SK-N-SH treated with all-trans-retinoic acid at 6 μM for 48 hours (cell line): ENCODE data around the gene MRPL42.

Experiments
- ATAC-seq: fragments of 200-7000 bp; cut with Tn5 transposase; 3 replicates; pipeline ENCODE4 v1.9.1; 2020; ENCODE audit warnings: mild to moderate bottlenecking, moderate library complexity
- ARNTL ChIP-seq: fragments of 450-650 bp; formaldehyde crosslinking; IDR thresholded peaks from 2 replicates; pipeline ENCODE4 v1.5.0; 2020; ENCODE audit warnings: low read depth, mild to moderate bottlenecking, moderate library complexity, borderline replicate concordance
- BACH2 ChIP-seq: fragments of 250-450 bp; sonication (Bioruptor Pico); IDR thresholded peaks from 2 replicates; pipeline ENCODE4 v1.9.0; 2021; ENCODE audit warnings: mild to moderate bottlenecking, borderline replicate concordance
- ESRRG ChIP-seq: fragments of 250-450 bp; sonication (Bioruptor Pico); IDR thresholded peaks from 2 replicates; pipeline ENCODE4 v1.6.1; 2021; ENCODE audit warnings: mild to moderate bottlenecking
- GLIS3 ChIP-seq: fragments of 250-450 bp; sonication (Bioruptor Pico); IDR thresholded peaks from 2 replicates; pipeline ENCODE4 v1.5.0; 2020; ENCODE audit warnings: mild to moderate bottlenecking, moderate library complexity
- ISL1 ChIP-seq: fragments of 250-450 bp; sonication (Bioruptor Pico); IDR thresholded peaks from 2 replicates; pipeline ENCODE4 v2.1.2; 2022; ENCODE audit warnings: mild to moderate bottlenecking, moderate library complexity
- PPARA ChIP-seq: fragments of 250-450 bp; sonication (Bioruptor Pico); IDR thresholded peaks from 2 replicates; pipeline ENCODE4 v1.5.0; 2020; ENCODE audit warnings: mild to moderate bottlenecking, borderline replicate concordance
- RARB ChIP-seq: fragments of 250-450 bp; sonication (Bioruptor Pico); IDR thresholded peaks from 2 replicates; pipeline ENCODE4 v1.8.0; 2021; ENCODE audit warnings: mild to moderate bottlenecking, moderate library complexity
- SNAI2 ChIP-seq: fragments of 250-450 bp; sonication (Bioruptor Pico); IDR thresholded peaks from 2 replicates; pipeline ENCODE4 v1.5.0; 2020; ENCODE audit warnings: mild to moderate bottlenecking, moderate library complexity
- TCF4 ChIP-seq: fragments of 250-450 bp; sonication (Bioruptor Pico); IDR thresholded peaks from 2 replicates; pipeline ENCODE4 v1.8.0; 2021; ENCODE audit warnings: mild to moderate bottlenecking, moderate library complexity, borderline replicate concordance
- TOX ChIP-seq: fragments of 250-450 bp; sonication (Bioruptor Pico); IDR thresholded peaks from 2 replicates; pipeline ENCODE4 v1.8.0; 2021; ENCODE audit warnings: mild to moderate bottlenecking, moderate library complexity, borderline replicate concordance
- ZC3H10 ChIP-seq: fragments of 250-450 bp; sonication (Bioruptor Pico); IDR thresholded peaks from 2 replicates; pipeline ENCODE4 v1.5.1; 2021; ENCODE audit warnings: mild to moderate bottlenecking, moderate library complexity
- ZFP3 ChIP-seq: fragments of 250-450 bp; sonication (Bioruptor Pico); IDR thresholded peaks from 2 replicates; pipeline ENCODE4 v1.5.0; 2020; ENCODE audit warnings: mild to moderate bottlenecking, moderate library complexity
- ZNF565 ChIP-seq: fragments of 450-650 bp; formaldehyde crosslinking; conservative IDR thresholded peaks from 2 replicates; pipeline ENCODE4 v1.5.0; 2020; ENCODE audit warnings: low read depth, mild to moderate bottlenecking, moderate library complexity
- ZNF70 ChIP-seq: fragments of 450-650 bp; formaldehyde crosslinking; IDR thresholded peaks from 2 replicates; pipeline ENCODE4 v1.5.0; 2020; ENCODE audit warnings: mild to moderate bottlenecking, moderate library complexity
- ZNF8 ChIP-seq: fragments of 450-650 bp; formaldehyde crosslinking; IDR thresholded peaks from 2 replicates; pipeline ENCODE4 v1.5.0; 2020; ENCODE audit warnings: mild to moderate bottlenecking, moderate library complexity
- TF ChIP-seq, protein P1 (sequence below): fragments of 250-450 bp; sonication (Bioruptor Pico); IDR thresholded peaks from 2 replicates; pipeline ENCODE4 v1.5.0; 2020; ENCODE audit warnings: mild to moderate bottlenecking, moderate library complexity
- TF ChIP-seq, protein P2 (sequence below): fragments of 250-450 bp; sonication (Bioruptor Pico); IDR thresholded peaks from 2 replicates; pipeline ENCODE4 v1.5.1; 2021; ENCODE audit warnings: mild to moderate bottlenecking, moderate library complexity
- TF ChIP-seq, protein P3 (sequence below): fragments of 250-450 bp; sonication (Bioruptor Pico); IDR thresholded peaks from 2 replicates; pipeline ENCODE4 v1.5.1; 2020; ENCODE audit warnings: low read depth, mild to moderate bottlenecking, moderate library complexity

Gene MRPL42

DNA sequence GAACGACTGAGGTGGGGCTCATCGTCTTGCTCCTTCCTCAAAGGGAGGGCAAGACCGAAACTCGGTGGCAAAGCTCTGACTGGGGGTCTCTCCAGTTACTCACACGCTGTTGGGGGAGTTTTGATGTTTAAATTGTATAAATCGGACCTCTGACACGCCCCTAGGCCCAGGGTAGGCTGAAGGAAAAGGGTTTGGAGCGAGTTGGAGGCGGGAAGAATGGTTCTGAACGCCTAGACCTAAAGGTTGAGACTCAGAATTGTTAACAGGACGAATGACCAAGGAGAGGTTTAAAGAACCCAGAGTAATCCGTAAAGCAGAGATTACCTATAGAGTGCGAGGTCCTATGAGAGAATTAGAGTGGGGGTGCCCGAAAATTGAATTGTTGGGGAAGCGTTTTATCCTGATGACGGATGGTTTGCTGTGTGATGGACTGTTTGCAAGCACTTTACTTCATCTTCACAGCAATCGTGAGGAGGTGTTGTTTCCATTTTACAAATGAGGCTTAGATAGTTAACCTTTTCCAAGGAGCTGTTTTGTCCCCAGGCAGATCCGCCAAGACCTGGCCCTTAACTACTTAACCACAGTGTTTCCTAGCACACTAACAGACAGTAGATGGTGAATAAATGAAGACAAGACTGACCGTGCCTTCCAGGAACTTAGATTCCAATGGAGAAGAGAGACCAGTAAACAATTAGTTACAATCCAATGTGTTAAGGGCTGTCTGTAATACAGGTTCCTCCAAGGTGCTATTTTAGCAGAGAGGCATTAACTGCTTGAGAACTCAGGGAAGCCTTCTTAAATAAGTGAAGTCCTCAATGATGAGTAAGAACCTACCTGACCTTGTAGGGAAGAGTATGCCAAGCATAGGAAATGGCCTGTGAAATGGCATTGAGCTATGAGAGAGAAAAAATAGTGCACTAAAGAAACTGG is 24.6 kb upstream of the MRPL42 start:
- no peak for TF ChIP-seq ZNF8 (CRISPR knock-in tag)
- TF ChIP-seq ARNTL, result no peak
- peak; percentile 34 for ATAC-seq

DNA sequence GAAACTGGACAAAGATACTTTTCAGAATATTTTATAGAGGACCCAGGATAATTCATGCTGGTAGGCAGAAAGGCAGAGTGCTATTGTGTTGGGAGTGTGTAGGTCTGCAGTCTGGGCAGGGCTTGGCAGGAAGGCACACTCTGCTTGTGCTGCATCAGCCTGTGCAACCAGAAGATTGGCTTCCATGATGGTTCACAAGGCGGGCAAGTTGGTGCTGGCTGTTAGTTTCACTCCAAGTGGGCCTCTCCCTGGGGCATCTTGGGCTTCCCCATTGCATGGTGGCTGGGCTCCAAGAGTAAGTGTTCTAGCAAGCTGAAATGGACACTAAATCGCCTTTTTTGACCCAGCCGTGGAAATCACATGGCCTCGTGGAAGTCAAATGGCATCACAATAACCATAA is 23.7 kb upstream of the MRPL42 start:
- no peak for ATAC-seq
- TF ChIP-seq, protein P1, sequence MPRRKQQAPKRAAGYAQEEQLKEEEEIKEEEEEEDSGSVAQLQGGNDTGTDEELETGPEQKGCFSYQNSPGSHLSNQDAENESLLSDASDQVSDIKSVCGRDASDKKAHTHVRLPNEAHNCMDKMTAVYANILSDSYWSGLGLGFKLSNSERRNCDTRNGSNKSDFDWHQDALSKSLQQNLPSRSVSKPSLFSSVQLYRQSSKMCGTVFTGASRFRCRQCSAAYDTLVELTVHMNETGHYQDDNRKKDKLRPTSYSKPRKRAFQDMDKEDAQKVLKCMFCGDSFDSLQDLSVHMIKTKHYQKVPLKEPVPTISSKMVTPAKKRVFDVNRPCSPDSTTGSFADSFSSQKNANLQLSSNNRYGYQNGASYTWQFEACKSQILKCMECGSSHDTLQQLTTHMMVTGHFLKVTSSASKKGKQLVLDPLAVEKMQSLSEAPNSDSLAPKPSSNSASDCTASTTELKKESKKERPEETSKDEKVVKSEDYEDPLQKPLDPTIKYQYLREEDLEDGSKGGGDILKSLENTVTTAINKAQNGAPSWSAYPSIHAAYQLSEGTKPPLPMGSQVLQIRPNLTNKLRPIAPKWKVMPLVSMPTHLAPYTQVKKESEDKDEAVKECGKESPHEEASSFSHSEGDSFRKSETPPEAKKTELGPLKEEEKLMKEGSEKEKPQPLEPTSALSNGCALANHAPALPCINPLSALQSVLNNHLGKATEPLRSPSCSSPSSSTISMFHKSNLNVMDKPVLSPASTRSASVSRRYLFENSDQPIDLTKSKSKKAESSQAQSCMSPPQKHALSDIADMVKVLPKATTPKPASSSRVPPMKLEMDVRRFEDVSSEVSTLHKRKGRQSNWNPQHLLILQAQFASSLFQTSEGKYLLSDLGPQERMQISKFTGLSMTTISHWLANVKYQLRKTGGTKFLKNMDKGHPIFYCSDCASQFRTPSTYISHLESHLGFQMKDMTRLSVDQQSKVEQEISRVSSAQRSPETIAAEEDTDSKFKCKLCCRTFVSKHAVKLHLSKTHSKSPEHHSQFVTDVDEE, result no peak
- no peak for TF ChIP-seq ZNF565

DNA sequence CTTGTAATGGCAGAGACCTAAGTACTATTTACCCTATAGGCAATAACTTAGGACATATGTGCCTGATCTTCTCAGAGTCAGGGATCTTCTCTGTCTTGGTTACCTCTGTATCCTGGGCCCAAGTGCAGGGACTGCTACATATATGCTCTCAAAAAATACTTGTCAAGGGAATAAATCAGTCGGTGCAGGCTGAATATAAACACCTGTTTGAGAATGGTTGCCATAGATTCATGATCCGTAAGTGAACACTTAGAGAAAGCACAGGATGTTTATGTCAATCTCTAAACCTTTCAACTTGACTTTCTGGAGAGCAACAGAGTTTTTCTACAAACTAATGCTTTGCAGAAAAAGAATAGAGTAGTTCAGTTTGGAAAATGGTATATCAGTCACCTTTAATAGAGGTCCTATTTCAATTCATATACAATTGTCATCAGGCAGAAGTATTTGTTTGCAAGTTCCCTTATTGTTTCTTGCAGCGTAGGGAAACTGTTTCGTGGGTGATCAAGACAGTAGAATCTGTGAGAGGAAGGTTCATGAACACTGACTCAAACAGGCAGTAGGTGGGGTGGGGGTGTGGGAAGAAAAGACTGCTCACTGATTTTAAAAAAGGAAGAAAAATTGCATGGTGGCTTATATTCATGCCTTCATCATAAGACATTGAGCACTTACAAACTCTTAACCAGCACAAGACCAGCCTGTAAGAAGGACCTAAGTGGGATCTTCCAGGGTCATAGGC is 19.6 kb upstream of the MRPL42 start:
- TF ChIP-seq SNAI2 (no peak), ZNF565 (no peak), PPARA (CRISPR knock-in tag) (no peak), ISL1 (CRISPR knock-in tag) (no peak), BACH2 (CRISPR knock-in tag) (no peak), ZC3H10 (CRISPR knock-in tag) (no peak), ESRRG (no peak), ZFP3 (CRISPR knock-in tag) (no peak), TCF4 (no peak), RARB (CRISPR knock-in tag) (no peak), ZNF8 (CRISPR knock-in tag) (no peak), GLIS3 (CRISPR knock-in tag) (no peak), TOX (CRISPR knock-in tag) (no peak), ZNF70 (CRISPR knock-in tag) (no peak)
- TF ChIP-seq, protein P1, result no peak
- TF ChIP-seq, protein P2, sequence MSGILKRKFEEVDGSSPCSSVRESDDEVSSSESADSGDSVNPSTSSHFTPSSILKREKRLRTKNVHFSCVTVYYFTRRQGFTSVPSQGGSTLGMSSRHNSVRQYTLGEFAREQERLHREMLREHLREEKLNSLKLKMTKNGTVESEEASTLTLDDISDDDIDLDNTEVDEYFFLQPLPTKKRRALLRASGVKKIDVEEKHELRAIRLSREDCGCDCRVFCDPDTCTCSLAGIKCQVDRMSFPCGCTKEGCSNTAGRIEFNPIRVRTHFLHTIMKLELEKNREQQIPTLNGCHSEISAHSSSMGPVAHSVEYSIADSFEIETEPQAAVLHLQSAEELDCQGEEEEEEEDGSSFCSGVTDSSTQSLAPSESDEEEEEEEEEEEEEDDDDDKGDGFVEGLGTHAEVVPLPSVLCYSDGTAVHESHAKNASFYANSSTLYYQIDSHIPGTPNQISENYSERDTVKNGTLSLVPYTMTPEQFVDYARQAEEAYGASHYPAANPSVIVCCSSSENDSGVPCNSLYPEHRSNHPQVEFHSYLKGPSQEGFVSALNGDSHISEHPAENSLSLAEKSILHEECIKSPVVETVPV (CRISPR knock-in tag), result no peak
- TF ChIP-seq, protein P3, sequence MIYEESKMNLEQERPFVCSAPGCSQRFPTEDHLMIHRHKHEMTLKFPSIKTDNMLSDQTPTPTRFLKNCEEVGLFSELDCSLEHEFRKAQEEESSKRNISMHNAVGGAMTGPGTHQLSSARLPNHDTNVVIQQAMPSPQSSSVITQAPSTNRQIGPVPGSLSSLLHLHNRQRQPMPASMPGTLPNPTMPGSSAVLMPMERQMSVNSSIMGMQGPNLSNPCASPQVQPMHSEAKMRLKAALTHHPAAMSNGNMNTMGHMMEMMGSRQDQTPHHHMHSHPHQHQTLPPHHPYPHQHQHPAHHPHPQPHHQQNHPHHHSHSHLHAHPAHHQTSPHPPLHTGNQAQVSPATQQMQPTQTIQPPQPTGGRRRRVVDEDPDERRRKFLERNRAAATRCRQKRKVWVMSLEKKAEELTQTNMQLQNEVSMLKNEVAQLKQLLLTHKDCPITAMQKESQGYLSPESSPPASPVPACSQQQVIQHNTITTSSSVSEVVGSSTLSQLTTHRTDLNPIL, result no peak
- no peak for ATAC-seq

DNA sequence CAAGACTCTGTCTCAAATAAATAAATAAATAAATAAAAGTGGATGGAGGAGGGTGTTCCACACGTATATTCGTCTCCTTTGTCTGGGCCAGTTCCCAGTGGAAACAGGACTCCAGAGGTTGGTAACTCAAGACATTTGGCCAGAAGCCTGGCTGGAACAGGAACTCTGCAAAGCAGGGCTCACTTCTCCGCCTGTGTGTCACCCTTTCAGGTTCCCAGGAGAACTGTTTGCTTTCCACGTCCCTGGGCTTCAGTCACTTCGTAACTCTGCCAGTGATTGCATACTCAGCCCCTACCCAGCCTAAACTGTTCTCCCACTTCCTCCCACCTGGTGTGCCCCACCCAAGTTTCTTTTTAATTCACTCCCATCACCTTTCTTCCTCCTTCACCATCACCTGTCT is 18.5 kb upstream of the MRPL42 start:
- TF ChIP-seq TCF4 (no peak), ISL1 (CRISPR knock-in tag) (no peak), RARB (CRISPR knock-in tag) (no peak), ZFP3 (CRISPR knock-in tag) (no peak)
- no peak for ATAC-seq
